Chondrocyte (in vitro differentiated cells): ENCODE measurements around the gene ADARB1. TPM values are rescaled to one million over a fixed set of nuclear protein-coding genes. Genes with fewer than 3 reads are reported as not detected.
"Not testable (repeated sequence)": the region's sequence is repeated elsewhere in the genome, so short reads cannot be mapped to it uniquely, and the experiment has no call there.

Experiments
- DNase-seq: peaks from one replicate; pipeline ENCODE4 v3.0.0; 2021; ENCODE audit warnings: mixed read lengths, low spot score
- H3K27ac Mint-ChIP-seq: one replicate; pipeline ENCODE4 v1.8.0; 2021; ENCODE audit warnings: mild to moderate bottlenecking, moderate library complexity, mixed read lengths; ENCODE audit not compliant: unreplicated experiment
- H3K27me3 Mint-ChIP-seq: 2 replicates; pipeline ENCODE4 v1.8.0; 2021; ENCODE audit warnings: low read depth, mixed read lengths
- H3K36me3 Mint-ChIP-seq: 2 replicates; pipeline ENCODE4 v1.8.0; 2021; ENCODE audit warnings: low read depth, mixed read lengths
- H3K4me1 Mint-ChIP-seq: 2 replicates; pipeline ENCODE4 v1.8.0; 2021; ENCODE audit warnings: low read depth, mild to moderate bottlenecking, mixed read lengths
- H3K4me3 Mint-ChIP-seq: one replicate; pipeline ENCODE4 v1.8.0; 2021; ENCODE audit warnings: mild to moderate bottlenecking, moderate library complexity, mixed read lengths; ENCODE audit not compliant: unreplicated experiment
- H3K9me3 Mint-ChIP-seq: 2 replicates; pipeline ENCODE4 v1.8.0; 2021; ENCODE audit warnings: low read depth, mixed read lengths
- CTCF ChIP-seq: fragments of 200-600 bp; sonication (generic); IDR thresholded peaks from 2 replicates; pipeline ENCODE4 v1.5.0; 2021; ENCODE audit warnings: antibody characterized with exemption, mild to moderate bottlenecking, moderate library complexity
- long read RNA-seq: library from polyadenylated mRNA; stranded (forward); transcript quantifications from one replicate; pipeline ENCODE4 v2.0.0, GENCODE V29; 2021
- total RNA-seq: library from RNA; stranded (reverse); gene quantifications from 3 replicates; pipeline ENCODE4 v1.2.1, GENCODE V29; 2021

The ADARB1 gene
- 53.8 to 92.8 TPM (median 89.5 TPM) in 3 replicates for total RNA-seq
- long read RNA-seq, full-length matches to known transcripts = 20 of 163 reads
- long read RNA-seq, partial matches to known transcripts = 37 of 163 reads
- long read RNA-seq, other reads (novel, unspliced or antisense) = 106 of 163 reads

- H3K4me3 Mint-ChIP-seq = peak within 1 kb of the TSS; percentile 83
- H3K4me1 Mint-ChIP-seq = peaks cover 32% of the 10 kb centered on the region
- DNase-seq = no peak
- no peaks in the 10 kb centered on the region for H3K27me3 Mint-ChIP-seq
- no peak for TF ChIP-seq CTCF
- H3K27ac Mint-ChIP-seq = peak within 1 kb of the TSS; percentile 82
- H3K9me3 Mint-ChIP-seq = no peaks in the 10 kb centered on the region
- H3K36me3 Mint-ChIP-seq = peaks cover 4% of the 10 kb centered on the region
Measured at GRCh38 chr21:45074048-45074817, at the start of gene ADARB1. Gene ADARB1 (plus strand): TSS chr21:45074580. CDS start chr21:45171657, 97,077 bp downstream.

- Mint-ChIP-seq H3K4me3 (no peak overlapping the region), H3K9me3 (peaks cover 18% of the 10 kb centered on the region), H3K27me3 (peaks cover 2% of the 10 kb centered on the region), H3K27ac (no peak overlapping the region), H3K36me3 (peaks cover 8% of the 10 kb centered on the region), H3K4me1 (peaks cover 18% of the 10 kb centered on the region)
- no peak for TF ChIP-seq CTCF
- DNase-seq = peak; percentile 87
Measured at GRCh38 chr21:45026066-45026745, 48.2 kb upstream of the ADARB1 start.

- DNase-seq = no peak
- Mint-ChIP-seq H3K4me3 (no peak overlapping the region), H3K36me3 (peaks cover 8% of the 10 kb centered on the region), H3K9me3 (peaks cover 18% of the 10 kb centered on the region), H3K27ac (no peak overlapping the region), H3K4me1 (peaks cover 21% of the 10 kb centered on the region), H3K27me3 (peaks cover 2% of the 10 kb centered on the region)
- no peak for TF ChIP-seq CTCF
Measured at GRCh38 chr21:45026826-45027225, 47.6 kb upstream of the ADARB1 start.

- H3K36me3 Mint-ChIP-seq = peaks cover 8% of the 10 kb centered on the region
- peaks cover 24% of the 10 kb centered on the region for H3K4me1 Mint-ChIP-seq
- DNase-seq = peak; percentile 83
- H3K27me3 Mint-ChIP-seq = peaks cover 2% of the 10 kb centered on the region
- H3K27ac Mint-ChIP-seq = no peak overlapping the region
- H3K9me3 Mint-ChIP-seq = peaks cover 18% of the 10 kb centered on the region
- no peak for TF ChIP-seq CTCF
- H3K4me3 Mint-ChIP-seq = no peak overlapping the region
Measured at GRCh38 chr21:45027241-45028196, 46.9 kb upstream of the ADARB1 start.

GRCh38 chr21:45028645-45029044, 45.7 kb upstream of the ADARB1 start:
- not testable (repeated sequence) for H3K27ac Mint-ChIP-seq, DNase-seq, H3K27me3 Mint-ChIP-seq, H3K36me3 Mint-ChIP-seq, H3K4me3 Mint-ChIP-seq
- Mint-ChIP-seq H3K9me3 (peaks cover 11% of the 10 kb centered on the region), H3K4me1 (peaks cover 29% of the 10 kb centered on the region)
